Cardiac muscle cell (in vitro differentiated cells and primary cell): ENCODE data around the gene NXPE2. TPM values are rescaled to one million over a fixed set of nuclear protein-coding genes. Genes with fewer than 3 reads are reported as not detected.

Experiments used
- polyA plus RNA-seq: library from polyadenylated mRNA; unstranded; fragments of >200 nt; fragmentation: Nextera tagmentation; extraction: Ambion mirVana; gene quantifications from 2 replicates; pipeline ENCODE4 v1.2.1, GENCODE V29; 2016
- total RNA-seq: library from RNA; depleted of rRNA; stranded (reverse); fragments of >200 nt; gene quantifications from 2 replicates; pipeline ENCODE4 v1.2.3, GENCODE V29; 2016

Gene NXPE2
- total and polyA plus RNA-seq, 2 experiments from 2014 or later, result 0.10 to 0.48 TPM

Other genes with a start within 250 kb of the NXPE2 start
- 58.9 and 62.8 TPM in 2 replicates for gene REXO2, start 239.1 kb upstream of the NXPE2 start, total RNA-seq
- 92.9 and 108 TPM in 2 replicates for gene REXO2, start 239.1 kb upstream of the NXPE2 start, polyA plus RNA-seq
- not detected in 2 replicates for gene NXPE1, start 118.6 kb upstream of the NXPE2 start, total RNA-seq
- gene NXPE1, start 118.6 kb upstream of the NXPE2 start, polyA plus RNA-seq, result not detected in 2 replicates
- gene NXPE4, start 82.7 kb upstream of the NXPE2 start, total RNA-seq, result not detected in 2 replicates
- gene NXPE4, start 82.7 kb upstream of the NXPE2 start, polyA plus RNA-seq, result not detected in 2 replicates